Stimulated activated naive CD8-positive, alpha-beta T cell treated with anti-CD3 and anti-CD28 coated beads, Interleukin-15, amount 100 ng/mL, for 72 hours (primary cell): ENCODE measurements around the gene MYO3B.

Experiments
- ATAC-seq: fragments of 150-1000 bp; cut with Tn5 transposase; 2 replicates; pipeline ENCODE4 v1.10.0; 2021; ENCODE audit warnings: mild to moderate bottlenecking, moderate library complexity
- DNase-seq, 2 donors: peaks; one replicate each; pipeline ENCODE4 v3.0.0; 2021 to 2022
- H3K27ac Mint-ChIP-seq, 2 donors: one replicate each; pipeline ENCODE4 v1.8.0; 2022; ENCODE audit warnings: mild to moderate bottlenecking in 2 of 2, mixed read lengths in 2 of 2, moderate library complexity in 2 of 2
- H3K27me3 Mint-ChIP-seq: one replicate; pipeline ENCODE4 v1.8.0; 2022; ENCODE audit warnings: mixed read lengths
- H3K4me1 Mint-ChIP-seq: one replicate; pipeline ENCODE4 v1.8.0; 2022; ENCODE audit warnings: mild to moderate bottlenecking, mixed read lengths
- H3K4me3 Mint-ChIP-seq, 2 donors: one replicate each; pipeline ENCODE4 v1.8.0; 2022; ENCODE audit warnings: mild to moderate bottlenecking in 2 of 2, mixed read lengths in 2 of 2, moderate library complexity in 1 of 2
- H3K9me3 Mint-ChIP-seq, 2 donors: one replicate each; pipeline ENCODE4 v1.8.0; 2022; ENCODE audit warnings: mixed read lengths in 2 of 2

MYO3B gene

GRCh38 chr2:170377500-170378207 lies 199.7 kb downstream of the MYO3B start:
- Mint-ChIP-seq H3K9me3 (no peaks in the 10 kb centered on the region), H3K4me1 (peaks cover 17% of the 10 kb centered on the region), H3K27ac (no peak overlapping the region), H3K4me3 (no peak overlapping the region), H3K27me3 (peaks cover 34% of the 10 kb centered on the region)
- no peak for DNase-seq
- no peak for ATAC-seq

- DNase-seq = no peak
- Mint-ChIP-seq H3K27ac (no peak overlapping the region), H3K4me3 (no peak overlapping the region), H3K9me3 (no peaks in the 10 kb centered on the region), H3K4me1 (peaks cover 6% of the 10 kb centered on the region), H3K27me3 (peaks cover 15% of the 10 kb centered on the region)
- ATAC-seq = no peak
These were observed 202.3 kb downstream of the MYO3B start for GRCh38 chr2:170380267-170380666.

- H3K9me3 Mint-ChIP-seq = no peaks in the 10 kb centered on the region
- H3K4me1 Mint-ChIP-seq = no peaks in the 10 kb centered on the region
- no peak overlapping the region for H3K27ac Mint-ChIP-seq
- no peak overlapping the region for H3K4me3 Mint-ChIP-seq
- H3K27me3 Mint-ChIP-seq = peaks cover 11% of the 10 kb centered on the region
- DNase-seq (no peak), ATAC-seq (no peak)
These were observed 203.7 kb downstream of the MYO3B start for GRCh38 chr2:170381678-170382077.

GRCh38 chr2:170386554-170386953 lies 208.6 kb downstream of the MYO3B start:
- Mint-ChIP-seq H3K9me3 (no peaks in the 10 kb centered on the region), H3K27ac (no peak overlapping the region), H3K4me1 (no peaks in the 10 kb centered on the region), H3K4me3 (no peak overlapping the region), H3K27me3 (peaks cover 9% of the 10 kb centered on the region)
- ATAC-seq (no peak), DNase-seq (no peak)

- no peak for DNase-seq
- peaks cover 25% of the 10 kb centered on the region for H3K27me3 Mint-ChIP-seq
- H3K4me3 Mint-ChIP-seq = no peak overlapping the region
- no peak for ATAC-seq
- H3K27ac Mint-ChIP-seq = no peak overlapping the region
- no peaks in the 10 kb centered on the region for H3K4me1 Mint-ChIP-seq
- H3K9me3 Mint-ChIP-seq = no peaks in the 10 kb centered on the region
These were observed 213.1 kb downstream of the MYO3B start for GRCh38 chr2:170391018-170391417.

GRCh38 chr2:170391697-170392096 lies 213.8 kb downstream of the MYO3B start:
- ATAC-seq (no peak), DNase-seq (no peak)
- Mint-ChIP-seq H3K4me1 (peaks cover 4% of the 10 kb centered on the region), H3K9me3 (no peaks in the 10 kb centered on the region), H3K27ac (no peak overlapping the region), H3K4me3 (no peak overlapping the region), H3K27me3 (peaks cover 32% of the 10 kb centered on the region)

GRCh38 chr2:170393861-170394498 lies 216.0 kb downstream of the MYO3B start:
- no peak for DNase-seq
- Mint-ChIP-seq H3K4me1 (peaks cover 6% of the 10 kb centered on the region), H3K4me3 (no peak overlapping the region), H3K27me3 (peaks cover 39% of the 10 kb centered on the region), H3K27ac (no peak overlapping the region), H3K9me3 (no peaks in the 10 kb centered on the region)
- ATAC-seq = no peak

GRCh38 chr2:170394641-170395387 lies 216.9 kb downstream of the MYO3B start:
- Mint-ChIP-seq H3K27ac (no peak overlapping the region), H3K4me1 (peaks cover 6% of the 10 kb centered on the region), H3K4me3 (no peak overlapping the region)

GRCh38 chr2:170396799-170397459 lies 219.0 kb downstream of the MYO3B start:
- no peak for ATAC-seq
- DNase-seq = no peak
- no peak overlapping the region for H3K27ac Mint-ChIP-seq
- peaks cover 6% of the 10 kb centered on the region for H3K4me1 Mint-ChIP-seq
- no peaks in the 10 kb centered on the region for H3K9me3 Mint-ChIP-seq
- H3K27me3 Mint-ChIP-seq = peaks cover 42% of the 10 kb centered on the region
- no peak overlapping the region for H3K4me3 Mint-ChIP-seq

More at GRCh38 chr2:170394641-170395387, 216.9 kb downstream of the MYO3B start:
- DNase-seq = no peak
- peaks cover 39% of the 10 kb centered on the region for H3K27me3 Mint-ChIP-seq
- no peak for ATAC-seq
- H3K9me3 Mint-ChIP-seq = no peaks in the 10 kb centered on the region

- ATAC-seq (no peak), DNase-seq (no peak)
- Mint-ChIP-seq H3K27ac (no peak overlapping the region), H3K27me3 (peaks cover 52% of the 10 kb centered on the region), H3K9me3 (no peaks in the 10 kb centered on the region), H3K4me1 (peaks cover 6% of the 10 kb centered on the region), H3K4me3 (no peak overlapping the region)
These were observed 223.2 kb downstream of the MYO3B start for GRCh38 chr2:170401187-170401586.

- H3K4me3 Mint-ChIP-seq = no peak overlapping the region
- H3K27me3 Mint-ChIP-seq = peaks cover 63% of the 10 kb centered on the region
- no peak for DNase-seq
- H3K9me3 Mint-ChIP-seq = no peaks in the 10 kb centered on the region
- ATAC-seq = no peak
- H3K27ac Mint-ChIP-seq = no peak overlapping the region
- H3K4me1 Mint-ChIP-seq = peaks cover 8% of the 10 kb centered on the region
These were observed 226.9 kb downstream of the MYO3B start for GRCh38 chr2:170404846-170405245.

GRCh38 chr2:170405326-170405725 lies 227.4 kb downstream of the MYO3B start:
- DNase-seq (no peak), ATAC-seq (no peak)
- Mint-ChIP-seq H3K27ac (no peak overlapping the region), H3K27me3 (peaks cover 63% of the 10 kb centered on the region), H3K4me3 (no peak overlapping the region), H3K9me3 (no peaks in the 10 kb centered on the region), H3K4me1 (peaks cover 8% of the 10 kb centered on the region)

GRCh38 chr2:170408461-170409163 lies 230.7 kb downstream of the MYO3B start:
- DNase-seq (no peak), ATAC-seq (peak; percentile 50)
- H3K9me3 Mint-ChIP-seq = no peaks in the 10 kb centered on the region
- H3K4me3 Mint-ChIP-seq = peak overlapping the region; percentile 50 to 70
- peak overlapping the region in 1 of 2 donors; percentile 15 for H3K27ac Mint-ChIP-seq
- H3K4me1 Mint-ChIP-seq = peaks cover 8% of the 10 kb centered on the region
- H3K27me3 Mint-ChIP-seq = peaks cover 45% of the 10 kb centered on the region

- Mint-ChIP-seq H3K27ac (peak overlapping the region in 1 of 2 donors; percentile 15), H3K4me3 (peak overlapping the region; percentile 50 to 70), H3K9me3 (no peaks in the 10 kb centered on the region), H3K4me1 (peaks cover 8% of the 10 kb centered on the region), H3K27me3 (peaks cover 41% of the 10 kb centered on the region)
- DNase-seq (peak; percentile 62 to 64), ATAC-seq (peak; percentile 72)
These were observed 231.2 kb downstream of the MYO3B start for GRCh38 chr2:170409164-170409535.

- H3K27ac Mint-ChIP-seq = no peak overlapping the region
- DNase-seq = no peak
- H3K27me3 Mint-ChIP-seq = peaks cover 37% of the 10 kb centered on the region
- H3K9me3 Mint-ChIP-seq = peaks cover 0 to 4% of the 10 kb centered on the region in 2 donors
- no peak overlapping the region for H3K4me3 Mint-ChIP-seq
- no peak for ATAC-seq
- peaks cover 8% of the 10 kb centered on the region for H3K4me1 Mint-ChIP-seq
These were observed 233.7 kb downstream of the MYO3B start for GRCh38 chr2:170411660-170412059.
